K562 (cell line): ENCODE measurements around the gene TBC1D12. TPM values are rescaled to one million over a fixed set of nuclear protein-coding genes. Genes with fewer than 3 reads are reported as not detected.

Experiments used
- CCNT2 ChIP-seq: IDR thresholded peaks from 2 replicates; pipeline ENCODE4 v1.6.1; 2011; ENCODE audit warnings: borderline replicate concordance, low read depth, mild to moderate bottlenecking, moderate library complexity, mixed read lengths, low read length; ENCODE audit not compliant: insufficient read length; ENCODE audit errors: extremely low read depth
- FOXA1 ChIP-seq: fragments of 450-650 bp; IDR thresholded peaks from 2 replicates; pipeline ENCODE4 v1.6.1; 2016; ENCODE audit warnings: mild to moderate bottlenecking, borderline replicate concordance
- HNRNPK ChIP-seq: fragments of 200-400 bp; formaldehyde crosslinking; IDR thresholded peaks from one replicate; pipeline ENCODE4 v1.6.1; 2018; ENCODE audit warnings: mild to moderate bottlenecking, low read depth, low read length; ENCODE audit not compliant: poor library complexity, severe bottlenecking
- KDM4B ChIP-seq, 2 experiments: fragments of 450-650 bp in 1 of 2; sonication (generic) in 1 of 2; IDR thresholded peaks; 2 replicates each; pipeline ENCODE4 v1.6.1; 2016 to 2017; ENCODE audit warnings: borderline replicate concordance in 2 of 2, antibody characterized with exemption in 1 of 2, low read depth in 1 of 2, mild to moderate bottlenecking in 1 of 2
- PHB ChIP-seq: fragments of 250-450 bp; sonication (Bioruptor Pico); IDR thresholded peaks from 2 replicates; pipeline ENCODE4 v1.5.0; 2021
- PPARD ChIP-seq: fragments of 250-450 bp; sonication (Bioruptor Pico); IDR thresholded peaks from 2 replicates; pipeline ENCODE4 v1.8.0; 2022; ENCODE audit warnings: inconsistent platforms, mild to moderate bottlenecking, moderate library complexity
- SIN3A ChIP-seq, 2 experiments: fragments of 150-350 bp in 1 of 2; IDR thresholded peaks; 2 replicates each; pipeline ENCODE4 v1.6.1; 2011 to 2016; ENCODE audit warnings: borderline replicate concordance in 2 of 2, low read depth in 2 of 2, low read length in 2 of 2, mild to moderate bottlenecking in 2 of 2, moderate library complexity in 2 of 2; ENCODE audit not compliant: control insufficient read depth in 1 of 2
- SRF ChIP-seq, 2 experiments: fragments of 250-450, 450-650 bp in 1 of 2; sonication (Bioruptor Pico) in 1 of 2; sonication (generic) in 1 of 2; formaldehyde crosslinking; IDR thresholded peaks; 2 replicates each; pipeline versions ENCODE4 v1.5.0 to v1.5.1; 2020 to 2022; ENCODE audit warnings: mild to moderate bottlenecking in 1 of 2, missing genetic modification reagents in 1 of 2
- TCF3 ChIP-seq: sonication (generic); formaldehyde crosslinking; IDR thresholded peaks from 2 replicates; pipeline ENCODE4 v1.4.0; 2020; ENCODE audit warnings: mild to moderate bottlenecking, missing genetic modification reagents
- XRCC4 ChIP-seq: IDR thresholded peaks from one replicate; pipeline ENCODE4 v1.6.1; 2011; ENCODE audit not compliant: insufficient read depth, insufficient read length; ENCODE audit errors: extremely low read depth
- ZBTB40 ChIP-seq, 2 experiments: fragments of 450-650 bp in 1 of 2; sonication (generic) in 1 of 2; formaldehyde crosslinking in 1 of 2; IDR thresholded peaks; 2 replicates each; pipeline versions ENCODE4 v1.7.1 to v1.9.0; 2016 to 2022; ENCODE audit warnings: inconsistent platforms in 1 of 2, mild to moderate bottlenecking in 1 of 2, missing genetic modification reagents in 1 of 2
- ZNF224 ChIP-seq: sonication (generic); formaldehyde crosslinking; IDR thresholded peaks from 2 replicates; pipeline ENCODE4 v1.8.0; 2022; ENCODE audit warnings: mild to moderate bottlenecking, missing genetic modification reagents
- ZNF324 ChIP-seq: fragments of 250-450 bp; sonication (Bioruptor Pico); IDR thresholded peaks from 2 replicates; pipeline ENCODE4 v1.4.0; 2020; ENCODE audit warnings: mild to moderate bottlenecking
- ZNF695 ChIP-seq: fragments of 450-650 bp; formaldehyde crosslinking; IDR thresholded peaks from 2 replicates; pipeline ENCODE4 v1.4.0; 2020; ENCODE audit warnings: mild to moderate bottlenecking, moderate library complexity
- ZNF717 ChIP-seq: fragments of 250-450 bp; sonication (Bioruptor Pico); IDR thresholded peaks from 2 replicates; pipeline ENCODE4 v1.5.0; 2021
- polyA plus RNA-seq, 8 experiments: library from polyadenylated mRNA; depleted of rRNA in 4 of 8; stranded (reverse) in 5 of 8; unstranded in 3 of 8; fragments of >200 nt; fragmentation: Nextera tagmentation in 2 of 8; fragmentation: Illumina TruSeq in 1 of 8; extraction: Ambion mirVana in 2 of 8; extraction: Trizol in 1 of 8; gene quantifications; 2 replicates each; pipeline versions ENCODE4 v1.2.1 to v1.2.3, GENCODE V29; 2011 to 2014; ENCODE audit warnings: inconsistent platforms in 1 of 8, missing spikeins in 1 of 8
- total RNA-seq, 7 experiments: library from RNA; depleted of rRNA in 6 of 7; stranded (reverse); fragments of >200 nt in 6 of 7; fragmentation: Illumina TruSeq in 2 of 7; extraction: Trizol in 2 of 7; gene quantifications; 2 replicates each; pipeline versions ENCODE4 v1.2.1 to v1.2.3, GENCODE V29; 2011 to 2021; ENCODE audit warnings: low replicate concordance in 1 of 7
- TF ChIP-seq, protein P1 (sequence below): sonication (generic); formaldehyde crosslinking; IDR thresholded peaks from 2 replicates; pipeline ENCODE4 v1.8.0; 2022; ENCODE audit warnings: mild to moderate bottlenecking, missing genetic modification reagents
- TF ChIP-seq, protein P2 (sequence below): sonication (generic); formaldehyde crosslinking; IDR thresholded peaks from 2 replicates; pipeline ENCODE4 v1.8.1; 2023; ENCODE audit warnings: mild to moderate bottlenecking, missing genetic modification reagents

The TBC1D12 gene
- total and polyA plus RNA-seq, 9 of the 15 experiments (the other 6 are each of a cell fraction or from before 2014, with no cell fraction given): 2.1 to 6.7 (median 3.9) TPM

DNA sequence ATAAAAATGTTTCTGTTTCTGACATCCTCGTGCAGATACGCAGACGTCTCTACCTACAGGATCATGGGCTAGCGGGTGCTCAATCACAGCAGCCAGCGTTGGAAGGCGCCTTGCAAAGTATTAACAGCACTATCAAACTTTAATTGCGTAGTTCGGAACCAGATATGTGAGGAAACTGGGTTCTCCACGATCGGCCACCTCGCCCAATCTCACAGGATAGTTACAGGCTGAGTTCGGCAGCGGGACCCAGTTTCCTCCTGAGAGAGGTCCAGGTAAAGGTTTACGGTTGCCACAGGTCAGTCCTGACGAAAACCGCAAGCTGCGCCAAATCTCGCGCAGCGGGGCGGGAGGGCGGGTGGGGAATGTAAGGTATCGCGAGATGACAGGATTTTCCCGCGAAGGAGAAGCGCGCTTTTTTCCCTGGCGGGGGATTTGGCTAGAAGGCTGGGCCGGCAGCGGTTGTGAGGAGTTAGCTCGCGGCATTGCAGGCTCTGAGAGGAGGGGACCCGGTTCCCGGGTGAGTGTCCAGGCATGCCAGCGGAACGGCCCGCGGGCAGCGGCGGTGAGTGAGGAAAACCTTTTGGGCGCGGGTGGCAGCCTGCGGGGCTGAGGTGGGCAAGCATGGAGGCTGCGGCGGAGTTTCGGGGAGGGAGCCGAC is 143.2 kb downstream of the TBC1D12 start, which contains the start of gene HELLS (continued):
- TF ChIP-seq ZNF717 (no peak), KDM4B (IDR thresholded peaks at IDR 0.05; ENCODE audit: borderline replicate concordance in 2 of 2, low read depth in 1 of 2) (no peak), CCNT2 (no peak), PPARD (no peak), FOXA1 (no peak), TCF3 (CRISPR knock-in tag) (no peak), SRF (CRISPR knock-in tag; IDR thresholded peaks at IDR 0.05) (no peak), ZBTB40 (IDR thresholded peaks at IDR 0.05) (no peak), ZBTB40 (CRISPR knock-in tag; IDR thresholded peaks at IDR 0.05) (no peak), XRCC4 (no peak), PHB (CRISPR knock-in tag) (no peak), ZNF224 (CRISPR knock-in tag) (no peak), SIN3A (IDR thresholded peaks at IDR 0.05; ENCODE audit: borderline replicate concordance in 2 of 2, control insufficient read depth in 1 of 2, low read depth in 2 of 2, low read length in 2 of 2) (peak in 1 of 2 experiments; percentile 65; a peak in 1 of 4 replicates), HNRNPK (no peak), ZNF324 (no peak), ZNF695 (CRISPR knock-in tag) (no peak)
- TF ChIP-seq, protein P1, sequence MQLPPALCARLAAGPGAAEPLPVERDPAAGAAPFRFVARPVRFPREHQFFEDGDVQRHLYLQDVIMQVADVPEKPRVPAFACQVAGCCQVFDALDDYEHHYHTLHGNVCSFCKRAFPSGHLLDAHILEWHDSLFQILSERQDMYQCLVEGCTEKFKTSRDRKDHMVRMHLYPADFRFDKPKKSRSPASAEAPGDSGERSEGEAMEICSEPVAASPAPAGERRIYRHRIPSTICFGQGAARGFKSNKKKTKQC (CRISPR knock-in tag): peak; percentile 46; the same call in 1 of the 2 replicates
- TF ChIP-seq, protein P2, sequence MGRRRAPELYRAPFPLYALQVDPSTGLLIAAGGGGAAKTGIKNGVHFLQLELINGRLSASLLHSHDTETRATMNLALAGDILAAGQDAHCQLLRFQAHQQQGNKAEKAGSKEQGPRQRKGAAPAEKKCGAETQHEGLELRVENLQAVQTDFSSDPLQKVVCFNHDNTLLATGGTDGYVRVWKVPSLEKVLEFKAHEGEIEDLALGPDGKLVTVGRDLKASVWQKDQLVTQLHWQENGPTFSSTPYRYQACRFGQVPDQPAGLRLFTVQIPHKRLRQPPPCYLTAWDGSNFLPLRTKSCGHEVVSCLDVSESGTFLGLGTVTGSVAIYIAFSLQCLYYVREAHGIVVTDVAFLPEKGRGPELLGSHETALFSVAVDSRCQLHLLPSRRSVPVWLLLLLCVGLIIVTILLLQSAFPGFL (CRISPR knock-in tag): no peak
